ENCODE data around the gene BTD.

The BTD gene

DNA sequence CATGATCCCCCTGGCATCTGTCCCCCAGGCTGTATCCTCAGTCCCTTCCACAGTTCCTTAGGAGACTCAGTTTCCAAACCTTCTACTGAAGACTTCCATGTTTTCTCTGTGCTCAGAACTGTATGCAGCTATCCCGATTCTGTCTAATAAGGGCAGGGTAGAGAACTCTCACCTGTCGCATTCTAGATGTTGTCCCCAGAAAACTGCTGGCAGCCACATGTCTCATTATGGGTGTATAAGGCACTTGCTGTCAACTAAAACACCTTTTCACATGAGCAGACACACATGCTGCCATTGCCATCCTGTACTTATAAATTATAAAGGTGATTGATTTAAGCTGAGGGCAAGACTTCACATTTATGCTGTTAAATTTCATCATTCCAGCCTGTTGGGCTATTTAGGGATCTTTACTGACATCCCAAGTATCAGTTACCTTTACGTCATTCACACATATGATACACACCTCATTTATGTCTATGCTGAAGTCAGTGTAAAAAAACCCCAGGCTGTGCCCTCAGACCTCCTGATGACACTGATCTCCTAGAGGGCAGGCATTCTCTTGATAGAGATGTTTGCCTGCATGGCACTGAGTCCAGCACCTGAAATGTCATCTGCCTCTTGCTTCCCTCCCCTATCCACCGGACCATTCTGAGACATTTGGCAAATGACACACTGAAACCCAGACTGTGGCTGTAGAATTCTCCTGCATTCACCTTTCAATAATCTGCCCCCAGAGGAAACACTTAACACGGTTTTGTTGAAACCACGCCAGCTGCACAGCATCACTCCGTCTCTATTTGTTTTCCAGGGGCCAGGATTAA lies 35.8 kb downstream of the BTD start:
- no peak for DNase-seq (ENCODE audit: low read depth)

DNA sequence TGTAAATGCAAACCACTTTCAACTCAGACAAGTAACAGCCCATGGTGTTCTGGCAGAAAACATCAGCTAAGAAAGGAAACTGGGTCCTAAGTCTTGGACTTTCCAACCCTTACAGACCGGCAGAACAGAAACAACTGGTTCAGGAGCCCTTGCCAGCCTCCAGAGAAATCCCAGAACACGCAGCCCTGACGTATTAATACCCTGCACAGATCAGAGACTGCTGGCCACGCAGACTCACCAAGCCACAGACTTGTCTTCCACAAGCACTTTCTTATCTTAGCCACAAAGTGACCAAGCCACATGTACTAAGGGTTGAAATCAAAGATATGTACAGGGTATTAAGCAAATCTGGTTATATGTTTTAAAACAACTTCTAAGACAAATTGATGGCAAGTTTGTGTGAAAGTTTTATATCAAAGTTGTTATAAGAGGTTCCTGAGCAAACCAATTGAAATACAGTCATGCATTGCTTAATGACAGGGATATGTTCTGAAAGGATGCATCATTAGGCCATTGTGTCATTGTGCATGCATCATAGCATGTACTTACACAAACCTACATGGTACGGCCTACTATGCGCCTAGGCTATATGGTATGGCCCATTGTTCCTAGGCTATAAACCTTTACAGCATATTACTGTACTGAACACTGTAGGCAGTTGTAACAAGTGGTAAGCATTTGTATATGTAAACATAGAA lies 36.8 kb downstream of the BTD start:
- no peak for DNase-seq (ENCODE audit: low read depth)

DNA sequence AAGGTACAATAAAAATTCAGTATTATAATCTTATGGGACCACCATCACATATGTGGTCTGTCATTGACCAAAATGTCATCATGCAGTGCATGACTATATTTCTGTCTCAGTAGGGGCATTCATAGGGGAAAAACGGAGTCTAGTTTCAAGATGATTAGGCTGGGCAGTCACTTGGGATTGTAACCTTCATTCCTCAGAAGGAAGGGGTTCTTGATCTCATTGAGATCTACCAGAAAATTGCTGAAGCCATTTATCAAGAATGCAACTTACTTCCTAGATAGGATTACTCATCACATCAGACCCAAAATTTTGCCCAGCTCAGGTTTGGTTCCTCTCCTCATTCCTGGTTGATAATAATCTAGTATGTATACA lies 37.3 kb downstream of the BTD start:
- no peak for DNase-seq (ENCODE audit: low read depth)

DNA sequence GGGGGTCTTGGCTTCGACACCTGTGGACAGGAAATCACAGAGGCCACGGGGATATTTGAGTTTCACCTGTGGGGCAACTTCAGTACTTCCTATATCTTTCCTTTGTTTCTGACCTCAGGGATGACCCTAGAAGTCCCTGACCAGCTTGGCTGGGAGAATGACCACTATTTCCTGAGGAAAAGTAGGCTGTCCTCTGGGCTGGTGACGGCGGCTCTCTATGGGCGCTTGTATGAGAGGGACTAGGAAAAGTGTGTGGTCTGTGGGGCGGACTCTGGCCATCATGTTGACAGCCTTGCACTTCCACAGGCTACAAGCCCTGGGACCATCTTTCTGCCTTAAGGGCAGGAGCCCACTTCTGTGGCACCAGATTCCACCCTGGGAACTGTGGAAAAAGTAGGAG lies 43.7 kb downstream of the BTD start:
- DNase-seq (ENCODE audit: low read depth) = no peak

DNA sequence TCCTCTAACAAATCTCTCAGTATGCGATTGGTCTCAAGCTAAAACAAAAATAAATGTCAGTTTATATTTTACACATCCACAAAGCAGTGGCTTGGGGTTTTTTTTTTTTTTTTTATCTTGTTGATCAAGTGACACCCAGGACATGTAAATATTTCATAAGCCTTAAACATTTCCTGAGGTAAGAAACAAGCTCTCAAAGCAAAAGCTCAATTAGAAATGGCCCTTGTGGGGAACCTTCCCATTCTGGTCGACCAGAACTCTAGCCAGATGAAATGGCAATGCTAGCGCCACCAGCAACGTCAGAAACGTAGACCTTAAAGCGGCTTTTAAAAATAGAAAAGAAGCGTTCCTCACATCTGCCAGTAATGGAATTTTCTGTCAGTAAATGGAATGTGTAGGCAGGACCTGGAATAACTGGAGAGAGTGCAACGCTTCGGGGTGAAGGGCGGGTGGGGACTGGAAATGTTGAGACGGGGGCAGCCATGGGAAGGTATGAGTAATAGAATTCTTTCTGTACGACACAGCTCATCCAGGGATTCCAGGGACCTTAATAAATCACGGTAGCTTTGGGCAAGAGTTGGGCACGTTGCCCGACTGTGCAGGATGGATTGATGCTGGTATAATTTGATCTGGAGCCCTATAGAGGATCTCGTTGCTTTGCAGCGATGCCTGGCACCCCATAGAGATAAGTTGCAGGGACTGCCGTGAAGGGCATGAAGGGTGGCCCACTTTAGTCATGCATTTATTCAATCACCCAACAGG lies 44.4 kb downstream of the BTD start:
- no peak for DNase-seq (ENCODE audit: low read depth)

DNA sequence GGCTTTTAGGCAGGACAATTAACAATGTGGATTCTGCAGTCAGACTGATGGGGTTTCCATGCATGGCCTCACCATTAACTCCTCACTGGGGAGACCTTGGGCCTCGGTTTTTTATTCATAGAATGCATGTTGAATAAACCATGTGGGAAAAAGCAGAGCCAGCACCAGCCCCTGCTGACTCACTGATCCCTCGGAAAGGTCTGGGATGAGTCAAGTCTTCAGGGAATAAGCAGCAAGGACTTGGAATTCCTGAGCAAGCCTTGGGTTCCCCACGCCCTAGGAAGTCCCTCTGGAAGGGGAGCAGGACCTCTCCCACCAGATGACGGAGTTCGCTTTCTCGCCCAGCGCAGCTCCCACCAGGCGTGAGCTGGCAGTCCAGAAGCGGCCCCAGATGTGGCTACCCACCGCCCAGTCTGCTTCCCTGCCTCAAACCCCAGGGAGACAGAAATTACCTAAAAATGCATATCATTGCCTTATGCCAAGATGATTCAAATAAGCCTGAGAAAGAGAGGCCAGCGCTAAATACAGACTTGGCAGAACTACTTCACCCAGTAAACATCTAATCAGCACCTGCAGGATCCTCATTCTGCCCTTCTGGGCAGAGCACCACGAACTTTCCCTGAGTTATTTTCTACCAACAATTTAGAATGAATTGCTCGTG lies 45.4 kb downstream of the BTD start:
- DNase-seq (ENCODE audit: low read depth) = no peak

DNA sequence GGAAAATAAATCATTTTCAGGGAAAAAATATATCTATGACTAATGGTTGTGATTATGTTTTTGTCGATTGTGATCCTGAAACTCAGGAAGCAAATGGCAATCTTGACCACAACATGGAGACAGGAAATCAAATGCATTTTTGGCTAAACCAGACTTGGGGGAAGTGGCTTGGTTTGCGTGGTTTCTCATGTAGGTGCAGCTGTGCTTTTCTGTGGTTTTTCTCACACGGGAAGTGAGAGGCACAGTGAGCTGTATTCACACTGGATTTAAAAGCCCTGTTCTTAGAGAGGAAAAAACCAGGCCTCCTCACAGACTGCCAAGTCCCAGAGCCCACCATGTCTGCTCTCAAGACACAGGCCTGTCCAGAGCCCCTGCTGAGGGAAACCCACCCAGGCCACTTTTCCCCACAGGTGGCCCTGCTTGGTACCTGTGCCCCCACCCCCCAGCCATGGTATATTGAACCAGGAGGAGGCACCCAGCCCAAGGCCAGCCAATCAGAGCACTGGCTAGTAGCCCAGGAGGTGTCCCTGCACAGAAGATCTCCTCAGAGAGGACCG lies 46.1 kb downstream of the BTD start:
- DNase-seq (ENCODE audit: low read depth) = peak; percentile 55

DNA sequence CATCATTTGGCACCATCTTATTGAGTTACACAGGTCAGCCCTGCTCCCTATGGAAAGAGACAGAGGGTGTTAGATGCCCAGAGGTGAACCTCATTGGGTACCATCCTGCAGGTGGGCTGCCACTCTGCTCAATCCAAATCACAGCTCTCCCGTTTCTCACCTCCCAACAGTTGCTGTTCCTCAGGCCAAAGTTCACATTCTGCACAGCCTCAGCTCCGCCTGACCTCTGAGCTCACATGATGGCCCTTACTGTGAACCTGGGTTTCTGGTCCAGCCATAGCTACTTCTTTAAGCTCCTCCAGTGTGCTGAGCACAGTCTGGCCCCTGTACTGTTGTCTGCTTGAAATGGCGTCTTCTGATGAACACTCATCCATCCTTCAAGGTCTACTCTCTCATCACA lies 47.8 kb downstream of the BTD start:
- no peak for DNase-seq (ENCODE audit: low read depth)

DNA sequence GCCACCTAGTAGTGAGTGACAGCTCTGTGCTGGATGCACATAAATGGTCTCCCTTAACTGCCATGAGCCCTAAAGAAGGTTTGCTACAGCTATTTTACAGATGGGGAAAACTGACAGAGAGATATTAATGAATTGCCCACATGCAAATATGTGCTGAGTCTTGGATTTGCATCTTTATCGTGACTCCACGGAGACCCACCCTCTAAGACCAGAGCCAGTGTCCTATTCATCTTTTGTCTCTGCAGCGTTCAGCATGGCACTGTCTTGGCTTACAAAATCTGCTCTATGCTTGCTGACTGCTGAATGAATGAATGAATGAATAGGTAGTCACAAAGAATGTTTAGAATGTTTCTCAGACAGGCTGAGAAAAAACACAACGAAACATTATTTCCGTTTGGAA lies 48.3 kb downstream of the BTD start:
- no peak for DNase-seq (ENCODE audit: low read depth)

DNA sequence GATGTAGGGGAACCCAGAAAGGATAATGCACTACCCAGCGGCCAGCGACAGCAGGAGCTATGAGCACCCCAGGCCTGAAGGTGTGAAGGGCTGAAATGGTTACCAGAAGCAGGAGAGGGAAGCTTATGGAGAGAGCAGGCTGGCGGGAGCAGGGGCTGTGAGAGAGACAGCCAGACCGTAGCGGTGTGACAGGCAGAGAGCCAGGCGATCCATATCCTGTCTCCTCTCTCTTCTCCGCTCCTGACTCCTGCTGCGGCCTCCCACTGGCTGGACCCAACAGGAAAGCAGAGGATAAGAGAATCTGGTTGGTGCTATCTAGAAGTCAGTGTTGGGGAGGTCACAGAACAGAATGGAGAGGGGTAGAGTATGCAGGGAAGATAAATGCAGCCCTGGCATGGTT lies 49.9 kb downstream of the BTD start:
- no peak for DNase-seq (ENCODE audit: low read depth)

DNA sequence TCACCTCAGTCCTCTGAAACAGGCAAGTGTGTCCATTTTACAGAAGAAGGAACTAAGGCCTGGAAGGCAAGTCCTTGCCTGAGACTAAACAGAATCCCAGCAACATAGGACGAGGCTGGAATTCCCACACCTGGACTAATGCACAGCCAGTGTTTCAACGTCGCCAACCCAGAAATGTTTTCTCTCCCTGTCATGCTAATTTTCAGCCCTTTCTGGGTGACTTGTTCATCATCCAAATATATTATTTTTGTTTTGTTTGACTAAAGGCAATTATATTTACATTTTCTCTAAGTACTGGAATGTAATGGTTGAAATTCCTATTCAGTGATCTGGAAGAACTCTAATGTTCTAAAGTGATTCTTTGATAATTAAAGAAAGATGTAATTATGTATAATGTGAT lies 51.8 kb downstream of the BTD start:
- DNase-seq (ENCODE audit: low read depth) = no peak

DNA sequence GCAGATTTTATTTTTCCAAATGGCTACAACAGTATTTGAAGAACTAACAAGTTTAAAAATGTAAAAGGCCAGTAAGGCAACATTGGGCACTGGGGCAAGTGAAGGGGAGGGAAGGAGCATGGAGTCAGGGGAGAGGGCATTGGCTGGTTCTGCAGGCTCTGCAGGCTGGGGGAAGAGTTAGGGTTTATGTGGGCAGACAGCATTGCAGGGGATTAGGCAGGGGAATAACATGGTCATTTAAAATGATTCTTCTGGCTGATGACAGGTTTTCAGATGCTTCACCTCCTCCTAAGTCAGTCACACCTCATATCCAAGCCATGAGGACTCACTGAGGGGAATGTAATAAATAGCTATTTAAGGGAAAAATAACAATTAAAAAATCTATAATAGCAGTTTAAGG lies 52.6 kb downstream of the BTD start:
- no peak for DNase-seq (ENCODE audit: low read depth)

DNA sequence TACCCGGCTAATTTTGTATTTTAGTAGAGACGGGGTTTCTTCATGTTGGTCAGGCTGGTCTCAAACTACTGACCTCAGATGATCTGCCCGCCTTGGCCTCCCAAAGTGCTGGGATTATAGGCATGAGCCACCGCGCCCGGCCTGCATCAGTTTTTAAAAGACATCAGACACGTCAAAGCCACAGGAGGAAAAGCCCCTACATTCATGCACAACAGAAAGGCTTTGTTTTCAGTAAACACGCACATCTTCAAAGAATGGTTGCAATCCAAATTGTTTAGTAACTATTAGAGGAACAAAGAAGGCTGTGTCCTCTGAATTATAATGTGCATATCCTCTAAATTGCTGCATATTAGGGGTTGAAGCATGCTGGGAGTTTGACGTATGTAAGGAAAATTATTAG lies 53.3 kb downstream of the BTD start:
- no peak for DNase-seq (ENCODE audit: low read depth)

DNA sequence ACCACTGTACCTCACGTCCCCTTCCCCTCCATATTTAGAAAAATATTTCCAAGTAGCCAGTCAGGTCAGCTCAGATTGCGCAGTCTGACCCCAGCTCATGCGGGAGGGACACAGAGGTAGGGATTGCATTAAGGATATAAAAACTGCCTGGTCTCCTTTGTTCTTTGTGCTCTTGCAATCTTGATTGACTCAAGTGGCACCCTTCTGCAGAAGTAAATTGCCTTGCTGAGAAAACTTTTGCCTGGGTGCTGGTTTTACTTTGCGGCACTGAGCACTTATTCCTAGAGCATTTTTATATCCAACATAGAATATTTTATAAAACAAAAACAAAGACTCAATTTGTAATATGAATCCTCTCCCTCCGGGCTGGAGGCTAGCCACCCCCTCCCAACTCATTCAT lies 54.8 kb downstream of the BTD start:
- no peak for DNase-seq (ENCODE audit: low read depth)

DNA sequence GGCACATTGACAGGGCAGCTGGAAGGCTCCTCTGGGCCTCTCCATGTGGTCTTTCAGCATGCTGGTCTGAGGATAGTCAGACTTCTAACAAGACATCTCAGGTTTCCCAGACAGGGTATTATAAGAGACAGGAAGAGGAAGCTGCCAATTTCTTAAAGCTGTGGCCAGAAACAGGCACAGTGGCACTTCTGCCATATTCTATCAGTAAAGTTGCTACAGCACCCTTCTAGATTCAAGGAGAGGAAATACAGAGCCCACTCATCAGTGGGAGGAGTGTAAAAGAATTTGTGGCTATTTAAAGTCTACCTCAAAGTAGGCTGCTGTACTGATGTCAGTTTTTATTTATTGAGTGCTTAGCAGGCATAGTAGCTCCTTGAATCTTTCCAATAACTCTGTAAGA lies 55.5 kb downstream of the BTD start:
- DNase-seq (ENCODE audit: low read depth) = no peak

DNA sequence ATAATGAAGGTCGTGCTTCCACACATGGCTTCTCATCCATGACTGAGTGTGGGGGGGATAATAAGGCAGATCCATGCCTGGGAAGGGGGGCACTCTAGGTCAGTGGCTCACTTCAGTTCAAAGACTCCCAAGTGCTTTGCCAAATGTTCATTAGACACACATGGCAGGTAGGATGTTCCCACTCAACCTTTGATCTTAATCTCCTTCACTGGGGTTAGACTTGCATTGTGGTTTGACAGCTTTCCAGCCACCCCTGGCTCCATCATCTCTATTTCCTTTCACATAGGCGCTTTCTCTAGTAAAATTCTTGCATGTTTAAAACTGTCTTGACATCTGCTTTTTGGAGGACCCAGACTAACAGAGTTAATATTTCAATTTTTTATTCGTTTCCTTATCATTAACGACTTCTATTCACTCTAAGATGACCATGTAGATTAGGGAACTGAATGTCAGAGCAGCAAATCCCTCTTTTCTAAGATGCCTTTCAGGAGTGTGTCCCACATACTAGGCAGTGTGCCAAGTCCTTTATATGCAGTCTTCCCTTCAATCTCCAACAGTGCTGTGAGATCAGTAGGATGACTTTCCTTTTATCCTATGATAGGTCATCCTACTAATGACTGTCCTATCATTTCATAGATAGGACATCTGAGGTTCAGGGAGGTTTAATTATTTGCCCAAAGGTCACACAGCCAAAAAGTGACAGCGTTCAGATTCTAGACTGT lies 57.9 kb downstream of the BTD start:
- no peak for DNase-seq (ENCODE audit: low read depth)

DNA sequence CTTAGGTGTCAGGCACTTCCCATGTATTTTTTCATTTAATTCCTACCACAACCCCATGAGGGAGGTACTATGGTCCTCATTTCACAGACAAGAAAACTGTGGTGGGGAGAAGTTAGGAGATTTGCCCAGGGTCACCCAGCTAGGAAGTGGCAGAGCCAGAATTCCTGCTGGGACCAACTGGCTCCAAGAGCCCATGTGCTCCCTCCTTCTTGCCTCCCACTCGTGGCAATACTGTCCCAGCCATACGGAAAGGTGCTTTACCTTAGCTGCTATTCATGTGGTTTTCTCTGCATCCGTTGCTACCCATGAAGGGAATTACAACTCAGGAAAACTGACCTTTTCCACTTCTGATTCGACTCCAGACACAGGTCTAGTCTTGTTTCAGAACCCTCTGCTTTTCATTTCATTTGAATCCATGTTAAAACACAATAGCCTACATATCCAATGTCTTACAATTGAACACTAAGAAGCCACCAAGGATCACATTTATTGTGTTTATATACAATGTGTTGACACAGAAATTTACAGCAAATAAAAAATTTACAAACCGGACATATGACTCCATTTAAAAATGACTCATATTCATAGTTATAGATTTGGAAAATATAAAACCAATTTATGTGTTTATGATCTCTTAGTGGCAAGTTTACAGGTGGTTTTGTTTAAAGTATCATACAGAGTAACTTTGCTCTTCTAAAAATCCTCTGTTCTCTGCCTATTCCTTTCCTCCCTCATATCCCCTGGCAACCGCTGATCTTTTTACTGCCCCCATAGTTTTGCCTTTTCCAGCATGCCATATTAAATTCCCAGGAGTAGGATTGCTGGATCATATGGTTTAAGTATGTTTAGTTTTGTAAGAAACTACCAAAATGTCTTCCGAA lies 58.8 kb downstream of the BTD start:
- no peak for DNase-seq (ENCODE audit: low read depth)

DNA sequence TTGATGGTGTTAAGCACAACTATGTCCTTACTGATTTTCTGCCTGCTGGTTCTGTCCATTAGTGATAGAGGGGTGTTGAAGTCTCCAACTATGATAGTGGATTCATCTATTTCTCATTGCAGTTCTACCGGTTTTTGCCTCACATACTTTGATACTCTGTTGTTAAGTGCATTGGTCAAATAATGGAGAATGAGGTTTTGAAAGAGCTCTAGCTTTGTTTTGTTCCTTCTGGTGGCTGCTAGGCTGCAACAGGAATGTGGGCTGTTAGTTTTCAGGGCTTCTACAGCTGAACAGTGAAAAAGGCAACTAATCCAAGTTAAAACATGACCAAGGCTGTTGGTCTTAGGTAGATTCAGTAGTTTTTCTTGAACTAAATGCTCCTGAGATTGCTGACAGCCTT lies 62.6 kb downstream of the BTD start:
- no peak for DNase-seq (ENCODE audit: low read depth)

DNA sequence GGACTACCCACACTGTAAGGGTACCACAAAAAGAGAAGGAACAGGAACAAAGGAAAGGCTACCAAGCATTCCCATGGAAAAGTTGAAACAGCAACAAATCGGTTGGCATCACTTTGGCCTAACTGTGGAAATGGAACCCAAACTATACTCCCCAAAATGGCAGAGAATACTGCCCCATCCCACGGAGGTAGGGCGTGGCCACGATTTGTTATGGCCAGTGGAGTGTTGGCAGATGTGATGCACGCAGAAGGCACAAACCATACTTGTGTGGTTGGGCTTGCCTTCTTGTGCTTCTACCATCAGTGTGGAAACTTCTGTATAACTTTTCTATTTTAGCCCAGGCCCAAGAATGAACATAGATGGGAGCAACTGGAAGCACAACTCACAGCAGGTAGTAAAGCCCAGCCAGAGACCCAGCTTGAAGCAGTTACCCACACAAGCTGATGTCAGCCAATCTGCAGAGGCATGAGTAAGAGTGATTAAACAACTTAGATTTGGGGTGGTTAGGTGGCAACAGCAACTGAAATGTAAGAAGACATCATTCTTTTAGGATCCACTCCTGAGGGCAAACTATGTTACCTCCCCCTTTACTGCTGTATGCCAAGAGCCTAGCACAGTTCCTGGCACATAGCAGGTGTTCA lies 64.1 kb downstream of the BTD start:
- DNase-seq (ENCODE audit: low read depth) = no peak

DNA sequence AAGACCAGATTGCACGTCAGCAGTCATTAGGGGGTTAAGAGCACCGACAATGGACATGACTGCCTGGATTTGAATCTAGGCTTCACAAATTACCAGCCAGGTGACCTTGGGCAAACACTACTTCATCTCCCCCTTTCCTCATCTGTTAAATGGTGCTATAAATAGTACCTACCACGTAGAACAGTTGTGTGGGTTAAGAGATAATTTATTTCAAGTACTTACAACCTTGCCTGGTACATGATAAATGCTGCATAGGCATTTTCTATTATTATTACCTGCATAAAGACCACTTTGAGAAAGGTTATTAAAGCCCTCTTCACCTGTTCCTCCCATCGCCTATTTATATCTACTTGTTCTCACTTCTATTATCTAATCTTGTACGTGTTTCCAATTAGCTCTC lies 64.7 kb downstream of the BTD start:
- no peak for DNase-seq (ENCODE audit: low read depth)
